ENCODE results near the gene OR10K1. TPM values are rescaled to one million over a fixed set of nuclear protein-coding genes. Genes with fewer than 3 reads are reported as not detected.

OR10K1 gene
- not detected for total RNA-seq

- intact Hi-C loops (cut with DNase I), result no loop called here
- Histone ChIP-seq H3K4me3 (no peak within 1 kb of the TSS), H3K9me3 (no peaks in the 10 kb centered on the region), H3K27ac (no peak within 1 kb of the TSS), H3K9ac (ENCODE audit: low read depth in 2 of 2, low read length in 2 of 2) (no peak within 1 kb of the TSS), H3K27me3 (no peaks in the 10 kb centered on the region), H3K4me1 (no peaks in the 10 kb centered on the region), H3K36me3 (no peaks in the 10 kb centered on the region)
- TF ChIP-seq CTCF (IDR thresholded peaks at IDR 0.05), result no peak
- DNase-seq, result no peak
Observed at GRCh38 chr1:158461534-158461933, at the start of gene OR10K1. OR10K1 (plus strand) TSS chr1:158461834; CDS start chr1:158465562, 3,728 bp downstream.

- no peak overlapping the region for H3K27ac ChIP-seq
- H3K27me3 ChIP-seq, result no peaks in the 10 kb centered on the region
- DNase-seq, result no peak
- no peaks in the 10 kb centered on the region for H3K36me3 ChIP-seq
- H3K4me1 ChIP-seq, result no peaks in the 10 kb centered on the region
- H3K9ac ChIP-seq (ENCODE audit: low read depth in 2 of 2, low read length in 2 of 2), result no peak overlapping the region
- TF ChIP-seq CTCF (IDR thresholded peaks at IDR 0.05), result no peak
- intact Hi-C loops (cut with DNase I), result no loop called here
- no peaks in the 10 kb centered on the region for H3K9me3 ChIP-seq
- H3K4me3 ChIP-seq, result no peak overlapping the region
Observed at GRCh38 chr1:158414651-158415345, 46.8 kb upstream of the OR10K1 start.

- Histone ChIP-seq H3K4me3 (no peak overlapping the region), H3K9me3 (no peaks in the 10 kb centered on the region), H3K4me1 (no peaks in the 10 kb centered on the region), H3K36me3 (no peaks in the 10 kb centered on the region), H3K27ac (no peak overlapping the region), H3K9ac (ENCODE audit: low read depth in 2 of 2, low read length in 2 of 2) (no peak overlapping the region), H3K27me3 (no peaks in the 10 kb centered on the region)
- no peak for DNase-seq
- TF ChIP-seq CTCF (IDR thresholded peaks at IDR 0.05), result no peak
- intact Hi-C loops (cut with DNase I), result no loop called here
Observed at GRCh38 chr1:158417586-158417985, 44.0 kb upstream of the OR10K1 start.

GRCh38 chr1:158422212-158422611 is 39.4 kb upstream of the OR10K1 start:
- Histone ChIP-seq H3K9me3 (no peaks in the 10 kb centered on the region), H3K4me1 (no peaks in the 10 kb centered on the region), H3K9ac (ENCODE audit: low read depth in 2 of 2, low read length in 2 of 2) (no peak overlapping the region), H3K27ac (no peak overlapping the region), H3K4me3 (no peak overlapping the region), H3K27me3 (no peaks in the 10 kb centered on the region), H3K36me3 (no peaks in the 10 kb centered on the region)
- DNase-seq, result no peak
- intact Hi-C loops (cut with DNase I), result no loop called here
- TF ChIP-seq CTCF (IDR thresholded peaks at IDR 0.05), result no peak

GRCh38 chr1:158425027-158425426 is 36.6 kb upstream of the OR10K1 start:
- Histone ChIP-seq H3K27ac (no peak overlapping the region), H3K4me3 (no peak overlapping the region), H3K9me3 (no peaks in the 10 kb centered on the region), H3K4me1 (no peaks in the 10 kb centered on the region), H3K9ac (ENCODE audit: low read depth in 2 of 2, low read length in 2 of 2) (no peak overlapping the region), H3K36me3 (no peaks in the 10 kb centered on the region), H3K27me3 (no peaks in the 10 kb centered on the region)
- intact Hi-C loops (cut with DNase I), result no loop called here
- no peak for DNase-seq
- no peak for TF ChIP-seq CTCF (IDR thresholded peaks at IDR 0.05)

All from colonic mucosa (tissue), 4 donors.